Right lung (tissue), 5 donors: ENCODE data around the gene RALGPS1. TPM values are rescaled to one million over a fixed set of nuclear protein-coding genes. Genes with fewer than 3 reads are reported as not detected.

Experiments used
- DNase-seq, 2 donors: peaks; one replicate each; pipeline ENCODE4 v3.0.0-alpha.2; 2013
- polyA plus RNA-seq, 5 donors: library from polyadenylated mRNA; unstranded; fragments of 120-200 nt; gene quantifications; one replicate each; pipeline versions ENCODE4 v1.2.1 to v1.2.3, GENCODE V29; 2013; ENCODE audit warnings: inconsistent platforms in 1 of 5, low replicate concordance in 1 of 5; ENCODE audit not compliant: insufficient read length in 5 of 5, insufficient read depth in 1 of 5

Gene RALGPS1
- polyA plus RNA-seq, 5 donors: 19.5 to 26.4 (median 20.3) TPM

DNA sequence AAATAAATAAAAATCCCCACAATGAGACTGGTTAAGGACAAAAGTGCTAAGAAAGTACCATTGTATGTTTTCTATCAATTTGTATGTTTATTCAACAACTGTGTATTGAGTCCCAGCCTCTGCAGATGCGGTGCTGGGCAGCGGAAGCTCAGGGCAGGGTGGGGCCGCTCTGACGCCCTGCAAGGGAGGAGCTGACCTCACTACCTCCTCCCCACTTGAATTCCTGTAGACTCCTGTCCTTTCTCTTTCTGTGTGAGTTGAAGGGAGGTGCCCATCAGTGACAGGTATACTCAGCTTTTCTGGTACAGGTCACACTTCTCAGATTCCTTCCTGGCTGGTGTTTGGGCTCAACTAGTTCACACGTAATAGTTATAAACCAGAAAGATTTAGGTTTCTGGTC lies 180.8 kb downstream of the RALGPS1 start:
- no peak for DNase-seq

- no peak for DNase-seq
These were observed 181.6 kb downstream of the RALGPS1 start for GRCh38 chr9:127096208-127096607.

DNA sequence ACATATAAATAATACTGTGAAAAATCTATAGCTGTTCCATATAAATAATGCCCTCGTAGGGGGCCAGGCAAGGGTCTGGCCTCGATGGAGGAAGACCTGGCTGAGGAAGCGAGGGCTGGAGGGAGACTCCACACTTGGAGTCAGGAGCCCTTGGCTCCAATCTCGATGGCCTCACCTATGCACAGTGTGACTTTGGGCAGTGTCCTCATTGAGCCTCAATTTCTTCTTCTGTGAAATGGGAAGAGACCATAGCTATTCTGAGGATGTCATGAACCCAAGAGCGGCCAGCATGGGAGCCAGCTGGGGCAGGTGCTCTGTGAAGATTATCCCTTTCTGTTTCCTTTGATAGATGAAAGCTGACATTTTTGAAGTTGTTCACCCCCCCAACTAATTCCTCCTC lies 183.1 kb downstream of the RALGPS1 start:
- no peak for DNase-seq

- DNase-seq: no peak
These were observed 184.5 kb downstream of the RALGPS1 start for GRCh38 chr9:127098916-127099553.

DNA sequence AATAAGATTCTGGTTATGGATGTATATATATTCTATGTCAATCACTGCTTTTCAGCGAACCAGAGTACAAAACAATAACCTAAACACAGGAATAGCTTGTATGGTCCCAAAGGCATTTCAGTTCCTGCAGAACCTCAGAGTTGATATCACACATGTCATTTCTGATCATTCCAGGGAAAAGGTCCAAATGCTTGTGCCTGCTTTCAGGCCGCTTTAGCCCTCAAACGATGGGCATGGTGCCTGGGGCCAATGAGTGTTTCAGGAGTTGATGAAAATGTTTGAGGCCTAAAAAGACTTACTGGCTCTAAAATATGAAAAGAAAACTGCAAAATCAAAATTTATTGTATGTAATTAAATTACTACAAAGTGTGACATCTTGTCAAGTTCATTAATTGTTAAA lies 185.1 kb downstream of the RALGPS1 start:
- no peak for DNase-seq

DNA sequence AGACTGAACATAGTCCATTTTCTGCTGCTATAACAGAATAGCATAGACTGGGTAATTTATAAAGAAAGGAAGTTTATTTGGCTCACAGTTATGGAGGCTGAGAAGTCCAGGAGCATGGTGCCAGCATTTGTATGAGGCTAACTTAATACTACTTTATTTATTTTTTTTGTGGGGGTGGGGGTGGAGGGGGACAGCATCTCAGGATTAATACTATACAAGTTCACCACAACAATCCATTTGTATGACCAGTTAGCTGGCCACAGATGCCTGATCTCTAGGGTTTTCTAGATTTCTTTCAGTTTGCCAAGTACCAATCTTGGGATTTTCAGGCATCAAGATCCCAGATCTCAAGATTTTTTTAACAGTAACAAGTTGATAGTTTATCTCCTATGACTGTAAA lies 187.6 kb downstream of the RALGPS1 start:
- no peak for DNase-seq

DNA sequence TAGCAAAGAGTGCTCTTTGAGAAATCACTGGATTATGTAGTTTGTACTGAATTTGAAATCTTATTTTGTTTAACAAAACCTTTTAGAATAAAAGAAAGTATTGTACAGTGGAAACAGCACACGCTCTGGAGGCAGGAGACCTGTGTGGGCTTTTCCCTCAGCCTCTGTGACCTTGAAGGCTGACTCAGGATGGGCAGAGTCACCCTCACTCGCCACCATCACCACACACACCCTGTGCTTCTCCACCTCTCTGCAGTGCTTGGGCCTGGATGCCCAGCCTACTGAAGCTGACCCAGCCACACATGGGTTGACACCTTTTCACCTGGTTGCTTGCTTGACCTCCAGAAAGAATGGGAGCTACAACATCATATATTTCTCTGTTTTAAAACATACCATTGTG lies 188.2 kb downstream of the RALGPS1 start:
- DNase-seq: no peak

DNA sequence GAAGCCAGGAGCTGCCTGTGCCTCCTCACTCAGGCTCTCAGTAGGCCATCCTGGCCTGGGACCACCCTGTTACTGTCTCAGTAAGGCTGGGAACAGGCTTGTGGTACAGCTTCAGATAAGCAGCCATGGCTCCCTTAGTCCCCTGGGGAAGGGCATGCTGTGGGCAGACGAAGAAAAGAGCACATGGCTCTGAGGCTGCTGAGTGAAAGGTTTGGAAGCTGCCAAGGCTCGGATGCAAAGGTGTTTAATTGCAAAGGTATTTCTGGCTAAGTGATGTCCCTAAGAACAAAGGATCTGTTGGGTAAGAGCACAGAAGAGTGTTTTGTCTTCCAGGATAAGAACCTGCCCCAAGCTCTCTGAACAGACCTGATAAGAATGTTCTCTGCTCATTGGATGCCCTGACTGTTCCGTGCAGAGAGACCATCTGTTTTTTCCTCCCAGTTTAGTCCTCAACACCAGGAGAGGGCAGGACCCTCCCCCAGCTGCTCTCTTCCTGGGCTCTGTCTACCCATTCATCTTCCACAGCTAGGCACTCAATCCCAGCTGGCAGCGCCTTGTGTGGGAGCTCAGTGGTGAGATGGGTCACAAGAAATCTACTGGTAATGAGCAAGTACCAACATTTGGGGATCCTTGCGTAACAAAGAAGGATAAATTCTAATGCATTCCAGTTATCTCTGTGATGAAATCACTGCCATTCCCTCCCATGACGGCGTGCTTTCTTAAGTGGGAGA lies 190.2 kb downstream of the RALGPS1 start:
- DNase-seq: peak in 1 of 2 donors; percentile 21

DNA sequence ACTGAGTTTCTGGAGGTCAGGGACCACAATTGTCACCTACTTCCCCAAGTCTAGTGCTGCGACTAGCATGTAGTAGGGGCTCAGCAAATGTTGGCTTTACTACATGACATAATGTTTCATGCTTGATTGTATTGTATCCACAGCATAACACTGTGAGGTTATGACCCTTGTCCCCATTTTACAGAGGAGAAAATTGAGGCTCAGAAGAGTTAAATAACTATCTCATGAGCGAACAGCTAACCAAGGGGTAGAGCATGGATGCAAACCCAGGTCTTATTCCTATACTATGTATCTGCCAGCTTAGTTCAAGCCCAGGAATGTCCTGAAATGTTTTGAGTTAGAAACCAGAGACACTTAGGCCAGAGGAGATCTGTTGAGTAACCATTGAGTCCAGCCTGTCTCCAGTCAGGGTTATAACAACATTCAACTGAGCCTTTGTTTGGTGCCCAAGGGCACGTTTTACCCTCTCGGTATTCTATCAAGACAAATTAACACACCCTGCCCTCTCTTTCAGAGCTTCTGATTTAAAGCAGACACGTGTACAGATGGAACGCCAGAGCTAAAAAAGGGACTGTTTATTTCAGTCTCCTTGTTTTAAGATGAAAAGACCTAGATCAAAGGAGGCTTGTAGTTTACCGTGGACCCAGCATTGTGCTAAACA lies 191.4 kb downstream of the RALGPS1 start:
- no peak for DNase-seq

- no peak for DNase-seq
These were observed 191.9 kb downstream of the RALGPS1 start for GRCh38 chr9:127106466-127106855.

GRCh38 chr9:127107171-127107928 lies 192.8 kb downstream of the RALGPS1 start:
- no peak for DNase-seq

DNA sequence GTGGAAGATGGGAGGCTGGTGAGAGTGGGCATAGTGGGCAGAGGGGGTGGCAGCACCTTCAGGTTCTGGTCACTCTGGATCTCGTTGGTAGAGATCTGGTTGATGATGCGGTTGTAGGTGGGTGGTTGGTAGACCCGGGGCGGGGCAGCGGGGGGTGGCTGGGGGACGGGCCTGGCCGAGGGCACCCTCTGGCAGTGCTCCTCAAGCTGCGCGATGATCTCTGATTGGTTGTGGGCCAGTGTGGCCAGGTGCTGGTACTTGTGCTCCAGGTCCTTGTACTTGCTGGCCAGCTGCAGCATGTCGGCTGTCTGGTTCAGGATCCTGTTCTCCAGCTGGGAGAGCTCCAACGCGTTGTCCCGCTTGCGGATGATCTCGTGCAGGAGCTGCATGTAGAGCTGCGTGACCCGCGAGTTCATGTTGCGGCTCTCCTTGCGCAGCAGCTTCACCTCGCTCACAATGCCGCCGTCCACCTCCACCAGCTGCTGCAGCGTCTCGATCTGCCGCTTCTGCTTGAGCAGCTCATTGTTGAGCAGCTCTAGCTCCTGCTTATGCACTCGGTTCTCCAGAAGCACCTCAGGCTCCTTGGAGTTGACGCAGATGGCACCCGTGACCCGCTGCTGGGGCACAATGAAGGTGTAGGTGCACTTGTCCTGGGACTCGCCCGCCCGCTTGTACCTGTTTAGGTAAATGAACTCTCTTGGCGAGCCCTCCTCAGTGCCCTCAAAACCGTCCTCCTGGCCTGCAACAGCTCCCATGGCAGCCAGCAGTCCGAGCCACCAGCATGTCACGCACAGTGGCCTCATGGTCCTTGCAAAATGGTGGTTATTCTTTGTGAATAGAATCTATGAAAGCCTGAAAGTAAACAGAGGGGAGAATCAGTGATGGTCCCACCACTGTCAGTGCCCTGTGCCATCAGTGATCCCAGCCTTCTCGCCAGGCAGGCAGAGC lies 193.6 kb downstream of the RALGPS1 start:
- no peak for DNase-seq

GRCh38 chr9:127109212-127109711 lies 194.7 kb downstream of the RALGPS1 start:
- DNase-seq: no peak

DNA sequence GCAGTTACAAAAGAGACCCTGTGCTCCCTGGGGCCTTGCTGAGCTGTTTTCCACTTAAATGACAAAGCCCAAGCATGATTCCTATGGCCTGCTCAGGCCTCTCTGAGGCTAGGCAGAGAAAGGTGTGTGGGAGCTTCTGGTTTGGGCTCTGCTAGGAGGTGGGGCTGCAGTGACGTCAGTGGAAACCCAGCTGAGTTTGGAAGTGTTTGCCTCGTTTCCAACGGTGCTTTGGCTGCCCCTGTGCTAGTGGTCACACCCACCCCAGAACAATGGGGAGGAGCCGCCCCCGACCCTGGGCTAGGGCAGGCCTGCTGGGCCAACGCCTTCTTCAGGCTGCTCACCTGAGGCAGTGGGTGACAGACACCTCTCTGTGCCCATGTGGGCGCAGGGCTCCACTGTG lies 197.5 kb downstream of the RALGPS1 start:
- no peak for DNase-seq

DNA sequence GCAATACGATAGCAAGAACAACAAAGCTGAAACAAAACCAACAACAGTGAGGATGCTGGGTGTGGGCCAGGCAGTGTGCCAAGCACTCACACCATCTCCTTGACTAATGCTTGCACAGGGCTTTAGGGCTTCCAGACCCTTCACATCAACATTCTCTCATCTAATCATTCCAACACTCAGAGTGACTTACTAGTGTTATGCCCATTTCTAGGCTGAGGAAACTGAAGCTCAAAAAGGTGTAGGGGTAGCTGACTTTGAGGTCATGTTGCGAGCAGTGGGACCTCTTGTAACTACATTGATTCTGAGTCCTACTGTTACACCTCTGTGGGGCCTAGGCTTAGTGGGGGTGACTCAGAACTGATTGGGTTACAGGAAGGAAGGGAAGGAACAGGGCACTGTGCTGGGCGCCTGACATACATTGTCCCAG lies 198.2 kb downstream of the RALGPS1 start:
- no peak for DNase-seq

DNA sequence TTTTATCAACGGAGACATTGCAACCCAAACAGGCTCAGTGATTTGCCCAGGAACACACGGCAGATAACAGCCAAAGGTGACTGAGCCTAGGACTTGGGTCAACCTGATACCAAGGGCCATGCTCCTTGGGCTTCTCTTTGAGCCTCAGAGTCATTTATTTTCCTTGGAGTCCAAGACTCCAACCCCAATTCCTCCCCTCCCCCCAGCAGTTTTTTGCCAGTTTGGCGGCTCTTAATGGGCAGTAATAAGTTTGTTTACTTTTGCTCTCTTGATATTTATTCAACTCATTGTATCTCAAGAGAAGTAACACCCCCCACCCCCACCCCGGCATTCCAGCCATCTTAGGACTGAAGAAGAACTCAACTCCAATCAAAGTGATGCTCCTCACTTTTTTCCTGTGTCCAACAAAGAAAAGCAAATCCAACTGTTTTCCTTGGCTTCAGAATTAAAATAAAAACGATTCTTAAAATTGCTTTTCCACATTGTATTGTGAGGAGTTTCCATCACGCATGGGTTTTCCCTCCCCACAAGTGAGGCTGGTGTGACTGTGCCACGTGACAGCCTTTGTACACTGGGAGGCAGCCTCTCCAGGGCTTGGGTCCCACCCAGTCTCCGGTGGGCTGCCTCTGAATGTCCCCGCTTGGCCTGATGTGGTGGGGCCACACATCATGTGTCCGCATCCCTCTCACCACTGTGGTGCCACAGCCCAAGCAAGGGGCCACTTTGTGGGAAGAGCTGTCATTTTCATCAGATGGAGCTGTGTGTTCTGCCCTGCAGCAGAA lies 198.8 kb downstream of the RALGPS1 start:
- DNase-seq: peak in 1 of 2 donors; percentile 27

DNA sequence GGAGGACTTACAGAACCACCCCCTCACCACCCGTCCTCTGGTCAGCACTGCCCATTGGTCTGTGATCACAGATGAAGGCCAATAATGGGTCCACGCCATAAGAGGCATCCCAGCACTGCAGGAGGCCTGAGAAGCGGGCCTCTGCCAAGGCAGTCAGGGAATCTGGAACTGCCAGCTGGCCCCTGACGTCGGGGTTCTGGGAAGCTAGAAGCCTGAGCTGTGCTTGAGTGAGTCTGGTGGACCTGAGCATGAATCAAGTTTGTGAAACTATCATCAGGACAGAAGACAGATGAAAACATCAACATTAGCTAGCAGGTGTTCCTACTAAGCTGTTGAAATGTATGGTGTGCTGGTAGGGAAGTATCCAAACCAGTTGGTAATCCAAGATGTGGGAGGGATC lies 200.0 kb downstream of the RALGPS1 start:
- no peak for DNase-seq

DNA sequence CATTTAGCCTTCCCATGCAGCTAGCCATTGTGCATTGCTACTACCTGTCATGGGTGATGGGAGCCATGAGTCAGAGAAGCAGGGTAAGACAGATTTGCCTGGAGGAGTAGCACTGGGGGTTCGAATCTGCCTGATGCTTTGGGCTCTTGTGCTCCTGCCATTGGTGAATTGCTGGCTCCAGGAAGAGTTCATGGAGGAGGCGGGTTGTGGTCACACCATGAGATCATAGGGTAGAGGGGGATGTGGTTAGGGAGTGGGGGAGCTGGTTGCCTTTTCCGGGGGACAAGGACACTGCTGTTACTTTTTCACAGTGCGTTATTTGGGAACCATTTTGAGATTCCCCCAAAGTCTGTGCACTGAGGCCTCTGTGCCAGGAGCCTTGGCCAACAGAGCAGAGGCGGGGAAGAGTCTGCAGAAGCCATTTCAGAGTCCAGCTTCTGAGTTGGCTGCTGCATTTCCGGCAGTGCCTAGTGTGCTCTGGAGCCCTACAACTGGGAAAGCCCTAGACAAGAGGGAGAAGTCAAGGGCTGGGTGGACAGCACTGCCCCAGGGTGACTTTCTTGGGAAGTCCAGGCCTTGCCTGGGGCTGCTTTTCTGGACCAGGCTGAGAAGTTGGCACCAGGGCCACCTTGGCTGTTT lies 201.6 kb downstream of the RALGPS1 start:
- DNase-seq: no peak

- DNase-seq: no peak
These were observed 202.4 kb downstream of the RALGPS1 start for GRCh38 chr9:127116957-127117356.

DNA sequence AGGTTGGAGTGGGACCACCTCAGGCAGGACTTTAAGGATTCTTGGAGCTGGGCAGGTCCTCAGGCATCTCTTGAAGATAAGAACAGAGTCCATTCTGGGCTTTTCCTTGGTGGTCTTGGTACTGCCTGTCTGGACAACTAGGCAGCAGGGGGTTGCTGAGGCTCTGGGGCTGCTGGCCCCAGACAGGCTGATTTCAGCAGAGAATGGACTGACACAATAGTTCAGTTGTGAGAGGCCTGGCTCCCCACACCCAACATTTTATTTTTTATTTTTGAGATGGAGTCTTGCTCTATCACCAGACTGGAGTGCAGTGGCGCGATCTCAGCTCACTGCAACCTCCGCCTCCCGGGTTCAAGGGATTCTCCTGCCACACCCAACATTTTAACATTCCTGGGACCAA lies 203.2 kb downstream of the RALGPS1 start:
- no peak for DNase-seq
